HG03280 (cell line): ENCODE data around the gene BANK1.

ENCODE experiments used
- ATAC-seq: cut with Tn5 transposase; IDR thresholded peaks from one replicate; pipeline ENCODE4 v1.9.1; 2021; ENCODE audit warnings: mild to moderate bottlenecking, moderate library complexity; ENCODE audit not compliant: unreplicated experiment

BANK1 gene

GRCh38 chr4:102114118-102114630, 323.6 kb downstream of the BANK1 start:
- ATAC-seq: no peak

- no peak for ATAC-seq
Measured at GRCh38 chr4:102116121-102116520, 325.6 kb downstream of the BANK1 start.

DNA sequence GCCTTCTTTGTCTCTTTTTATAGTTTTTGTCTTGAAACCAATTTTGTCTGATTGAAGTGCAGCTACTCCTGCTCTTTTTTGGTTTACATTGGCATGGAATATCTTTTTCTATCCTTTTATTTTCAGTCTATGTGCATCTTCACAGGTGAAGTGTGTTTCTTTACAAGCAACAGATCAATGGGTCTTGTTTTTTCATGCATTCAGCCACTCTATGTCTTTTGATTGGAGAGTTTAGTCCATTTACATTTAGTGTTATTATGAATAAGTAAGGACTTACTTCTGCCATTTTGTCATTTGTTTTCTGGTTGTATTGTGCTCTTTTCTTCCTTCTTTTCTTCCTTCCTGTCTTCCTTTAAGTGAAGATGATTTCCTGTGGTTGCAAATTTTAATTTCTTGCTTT, 330.3 kb downstream of the BANK1 start:
- ATAC-seq: no peak
